IMR-90 (cell line): ENCODE data around the gene KRTAP9-2. TPM values are rescaled to one million over a fixed set of nuclear protein-coding genes. Genes with fewer than 3 reads are reported as not detected.

Experiments
- ATAC-seq: fragments of 200-7000 bp; cut with Tn5 transposase; 2 replicates; pipeline ENCODE4 v1.9.1; 2020; ENCODE audit warnings: low read depth, mild to moderate bottlenecking, moderate library complexity
- BruUV-seq: library from RNA; stranded (reverse); fragments of 400-500 nt; replicated peaks from 2 replicates; lab custom pipeline; 2021; lab: Mats Ljungman, UMichigan
- CTCF ChIA-PET: fragments of 300-600 bp; formaldehyde crosslinking; extraction: SDS; loops from one replicate; lab custom pipeline; 2021; ENCODE audit warnings: antibody characterized with exemption; lab: Yijun Ruan, JAX
- POLR2A ChIA-PET: fragments of 300-600 bp; sonication (Branson Sonifier 250); formaldehyde crosslinking; loops from one replicate; lab custom pipeline; 2022; ENCODE audit warnings: antibody characterized with exemption; ENCODE audit not compliant: unreplicated experiment; lab: Charles Lee
- DNase-seq: peaks from one replicate; pipeline ENCODE4 v3.0.0; 2013
- H2AFZ ChIP-seq: replicated peaks from 2 replicates; pipeline ENCODE3; 2013; ENCODE audit warnings: low read length, mild to moderate bottlenecking; ENCODE audit not compliant: poor library complexity
- H2AK5ac ChIP-seq: 2 replicates; pipeline ENCODE4 v1.6.1; 2013; ENCODE audit warnings: low read depth, low read length, inconsistent platforms
- H2AK9ac ChIP-seq: replicated peaks from 2 replicates; pipeline ENCODE3; 2013; ENCODE audit warnings: mild to moderate bottlenecking, low read depth, low read length, moderate library complexity; ENCODE audit not compliant: poor library complexity
- H2BK120ac ChIP-seq: 2 replicates; pipeline ENCODE4 v1.6.1; 2013; ENCODE audit warnings: low read depth, low read length, inconsistent platforms
- H2BK15ac ChIP-seq: 3 replicates; pipeline ENCODE4 v1.6.1; 2013; ENCODE audit warnings: low read depth, low read length, inconsistent platforms
- H2BK20ac ChIP-seq: 2 replicates; pipeline ENCODE4 v1.6.1; 2013; ENCODE audit warnings: low read depth, mild to moderate bottlenecking, inconsistent platforms, low read length, moderate library complexity
- H2BK5ac ChIP-seq: 2 replicates; pipeline ENCODE4 v1.6.1; 2013; ENCODE audit warnings: mild to moderate bottlenecking, low read depth, low read length, inconsistent platforms; ENCODE audit not compliant: poor library complexity, severe bottlenecking
- H3K14ac ChIP-seq: replicated peaks from 2 replicates; pipeline ENCODE4 v1.6.1; 2013; ENCODE audit warnings: low read depth, low read length, inconsistent platforms
- H3K18ac ChIP-seq: 2 replicates; pipeline ENCODE4 v1.6.1; 2013; ENCODE audit warnings: low read depth, low read length, control low read depth
- H3K23ac ChIP-seq: 2 replicates; pipeline ENCODE4 v1.6.1; 2013; ENCODE audit warnings: low read depth, low read length, inconsistent platforms
- H3K27ac ChIP-seq: 2 replicates; pipeline ENCODE4 v1.5.1; 2013; ENCODE audit warnings: mild to moderate bottlenecking, control low read depth, low read length; ENCODE audit not compliant: insufficient read depth
- H3K27me3 ChIP-seq: 2 replicates; pipeline ENCODE4 v1.6.1; 2013; ENCODE audit warnings: low read length; ENCODE audit not compliant: control insufficient read depth, insufficient read depth
- H3K36me3 ChIP-seq: 2 replicates; pipeline ENCODE4 v1.6.1; 2013; ENCODE audit warnings: low read length, mixed read lengths; ENCODE audit not compliant: control insufficient read depth, insufficient read depth
- H3K4ac ChIP-seq: 2 replicates; pipeline ENCODE4 v1.6.1; 2013; ENCODE audit warnings: low read depth, low read length, inconsistent platforms
- H3K4me1 ChIP-seq: 2 replicates; pipeline ENCODE4 v1.6.1; 2013; ENCODE audit warnings: low read length, mixed read lengths; ENCODE audit not compliant: control insufficient read depth, insufficient read depth
- H3K4me2 ChIP-seq: 2 replicates; pipeline ENCODE4 v1.6.1; 2013; ENCODE audit warnings: low read depth, mild to moderate bottlenecking, control low read depth, low read length, moderate library complexity
- H3K4me3 ChIP-seq: 2 replicates; pipeline ENCODE4 v1.5.1; 2013; ENCODE audit warnings: low read depth, mild to moderate bottlenecking, control low read depth, low read length, moderate library complexity; ENCODE audit not compliant: insufficient read depth
- H3K56ac ChIP-seq: 2 replicates; pipeline ENCODE4 v1.6.1; 2013; ENCODE audit warnings: low read length, inconsistent platforms; ENCODE audit not compliant: insufficient read depth; ENCODE audit errors: extremely low read depth
- H3K79me1 ChIP-seq, 2 experiments: 2 replicates each; pipeline ENCODE4 v1.6.1; 2013; ENCODE audit warnings: low read length in 2 of 2, inconsistent platforms in 1 of 2, low read depth in 1 of 2
- H3K9ac ChIP-seq: 2 replicates; pipeline ENCODE4 v1.6.1; 2013; ENCODE audit warnings: low read depth, low read length, control low read depth
- H3K9me1 ChIP-seq: 2 replicates; pipeline ENCODE4 v1.6.1; 2013; ENCODE audit warnings: low read length, inconsistent platforms; ENCODE audit not compliant: insufficient read depth
- H3K9me3 ChIP-seq: 2 replicates; pipeline ENCODE4 v1.6.1; 2013; ENCODE audit warnings: low read length; ENCODE audit not compliant: control insufficient read depth, insufficient read depth
- H4K20me1 ChIP-seq: 2 replicates; pipeline ENCODE4 v1.6.1; 2013; ENCODE audit warnings: low read length, inconsistent platforms; ENCODE audit not compliant: insufficient read depth
- H4K5ac ChIP-seq: 2 replicates; pipeline ENCODE4 v1.6.1; 2013; ENCODE audit warnings: mild to moderate bottlenecking, low read depth, low read length, control low read depth
- H4K8ac ChIP-seq, 2 experiments: 2 replicates each; pipeline ENCODE4 v1.6.1; 2013; ENCODE audit warnings: low read depth in 2 of 2, low read length in 2 of 2, control low read depth in 1 of 2, inconsistent platforms in 1 of 2
- H4K91ac ChIP-seq: 2 replicates; pipeline ENCODE4 v1.6.1; 2013; ENCODE audit warnings: low read depth, low read length, inconsistent platforms; ENCODE audit not compliant: insufficient read depth
- BHLHE40 ChIP-seq: fragments of 150-350 bp; IDR thresholded peaks from 2 replicates; pipeline ENCODE4 v1.6.1; 2016; ENCODE audit warnings: mild to moderate bottlenecking, low read depth, low read length
- CEBPB ChIP-seq: IDR thresholded peaks from 2 replicates; pipeline ENCODE4 v1.6.1; 2012; ENCODE audit warnings: low read depth, low read length, improper control_type of control experiment
- CHD1 ChIP-seq: IDR thresholded peaks from 2 replicates; pipeline ENCODE4 v1.6.1; 2012; ENCODE audit warnings: low read depth, low read length, improper control_type of control experiment
- ELK1 ChIP-seq: fragments of 150-350 bp; IDR thresholded peaks from 2 replicates; pipeline ENCODE4 v1.6.1; 2016; ENCODE audit warnings: low read depth, mild to moderate bottlenecking, low read length, moderate library complexity, borderline replicate concordance
- FOS ChIP-seq: fragments of 150-350 bp; IDR thresholded peaks from 2 replicates; pipeline ENCODE4 v1.6.1; 2016; ENCODE audit warnings: low read depth, low read length
- MAFK ChIP-seq: IDR thresholded peaks from 2 replicates; pipeline ENCODE4 v1.6.1; 2012; ENCODE audit warnings: low read depth, low read length, improper control_type of control experiment
- MXI1 ChIP-seq: IDR thresholded peaks from 2 replicates; pipeline ENCODE4 v1.6.1; 2012; ENCODE audit warnings: low read depth, mild to moderate bottlenecking, low read length, moderate library complexity, borderline replicate concordance
- NFE2L2 ChIP-seq: fragments of 150-350 bp; IDR thresholded peaks from 2 replicates; pipeline ENCODE4 v1.6.1; 2016; ENCODE audit warnings: low read depth, mild to moderate bottlenecking, low read length
- POLR2A ChIP-seq: IDR thresholded peaks from 2 replicates; pipeline ENCODE4 v1.6.1; 2012; ENCODE audit warnings: mild to moderate bottlenecking, low read depth, low read length
- RAD21 ChIP-seq: IDR thresholded peaks from 2 replicates; pipeline ENCODE4 v1.6.1; 2012; ENCODE audit warnings: low read length, improper control_type of control experiment
- RCOR1 ChIP-seq: IDR thresholded peaks from 2 replicates; pipeline ENCODE4 v1.6.1; 2012; ENCODE audit warnings: mild to moderate bottlenecking, low read length, improper control_type of control experiment; ENCODE audit not compliant: insufficient replicate concordance
- RFX5 ChIP-seq: IDR thresholded peaks from 2 replicates; pipeline ENCODE4 v1.8.0; 2012; ENCODE audit warnings: low read depth, mild to moderate bottlenecking, low read length, moderate library complexity
- SMC3 ChIP-seq: fragments of 150-350 bp; IDR thresholded peaks from 2 replicates; pipeline ENCODE4 v1.6.1; 2016; ENCODE audit warnings: low read depth, mild to moderate bottlenecking, antibody characterized with exemption, low read length, moderate library complexity
- USF2 ChIP-seq: fragments of 150-350 bp; IDR thresholded peaks from 2 replicates; pipeline ENCODE4 v1.6.1; 2017; ENCODE audit warnings: mild to moderate bottlenecking, antibody characterized with exemption, low read length, low read depth
- WGBS, 2 experiments: methylation state at CpG; one replicate each; pipeline versions ENCODE4 v1.1.5 to v1.1.7; 2013; ENCODE audit warnings: missing lambda C conversion rate in 2 of 2; ENCODE audit not compliant: insufficient read length in 1 of 2; ENCODE audit errors: extremely low coverage in 2 of 2; 5-methylcytosine and 5-hydroxymethylcytosine counted together
- dilution Hi-C: fragments of 300-500 bp; cut with HindIII; formaldehyde crosslinking; loops from one replicate; pipeline ENCODE4 v1.14.3; 2018; ENCODE audit warnings: low sequenced_read_pairs; ENCODE audit not compliant: unreplicated experiment
- in situ Hi-C: fragments of 300-500 bp; cut with MboI; formaldehyde crosslinking; loops from 3 replicates; pipeline ENCODE4 v1.14.3; 2019; ENCODE audit warnings: low sequenced_read_pairs, inconsistent platforms, mixed read lengths
- intact Hi-C: fragments of 100-400 bp; cut with micrococcal nuclease; formaldehyde crosslinking; loops from 2 replicates; pipeline ENCODE4 v1.10.0; 2022
- polyA plus RNA-seq, 3 experiments: library from polyadenylated mRNA; depleted of rRNA; stranded (reverse); fragments of >200 nt; gene quantifications; 2 replicates each; pipeline ENCODE4 v1.2.3, GENCODE V29; 2012; ENCODE audit warnings: low replicate concordance in 1 of 3
- total RNA-seq: library from RNA; depleted of rRNA; stranded (reverse); fragments of >200 nt; gene quantifications from 2 replicates; pipeline ENCODE4 v1.2.3, GENCODE V29; 2012

The KRTAP9-2 gene
- total and polyA plus RNA-seq, 2 of the 4 experiments (the other 2 are of a cell fraction): not detected

- Histone ChIP-seq H3K79me1 (no peaks in the 10 kb centered on the region), H2BK120ac (no peak within 1 kb of the TSS), H3K36me3 (no peaks in the 10 kb centered on the region), H3K27me3 (peaks cover 9% of the 10 kb centered on the region), H3K27ac (no peak within 1 kb of the TSS), H3K9me1 (no peaks in the 10 kb centered on the region), H3K9ac (no peak within 1 kb of the TSS), H3K18ac (no peak within 1 kb of the TSS), H3K56ac (no peak within 1 kb of the TSS), H3K23ac (no peak within 1 kb of the TSS), H4K91ac (0 out of 2 replicates have a peak within 1 kb of the TSS, but pooled peaks have one; percentile 7), H2AFZ (no peak within 1 kb of the TSS), H2BK15ac (peak within 1 kb of the TSS; percentile 2; the same call in 1 of the 3 replicates), H4K5ac (no peak within 1 kb of the TSS), H4K20me1 (no peaks in the 10 kb centered on the region), H2AK5ac (no peak within 1 kb of the TSS), H3K9me3 (no peaks in the 10 kb centered on the region), H3K14ac (no peak within 1 kb of the TSS), H3K4me2 (no peak within 1 kb of the TSS), H2BK20ac (no peak within 1 kb of the TSS; the same call in 1 of the 2 replicates), H3K4me3 (no peak within 1 kb of the TSS), H3K4ac (no peak within 1 kb of the TSS), H2BK5ac (no peak within 1 kb of the TSS), H2AK9ac (peak within 1 kb of the TSS; percentile 37), H4K8ac (no peak within 1 kb of the TSS), H3K4me1 (no peaks in the 10 kb centered on the region)
- ChIA-PET POLR2A (no interaction called here), CTCF (no interaction called here)
- dilution Hi-C loops: no loop called here
- TF ChIP-seq ELK1: no peak
- TF ChIP-seq RCOR1: no peak
- no peak for TF ChIP-seq SMC3
- TF ChIP-seq CEBPB: no peak
- no peak for TF ChIP-seq CHD1
- no peak for TF ChIP-seq BHLHE40
- TF ChIP-seq POLR2A: no peak
- no peak for TF ChIP-seq MAFK
- TF ChIP-seq RFX5: no peak
- TF ChIP-seq MXI1: no peak
- TF ChIP-seq RAD21: no peak
- TF ChIP-seq USF2: no peak
- no peak for TF ChIP-seq FOS
- TF ChIP-seq NFE2L2: no peak
- in situ Hi-C loops: no loop called here
- DNase-seq: no peak
- no TSS peak for BruUV-seq
- no CpG with 5 or more reads among the region's 2 CpGs for WGBS, 2 experiments
- intact Hi-C loops: loop anchor here (2.0 kb wide), 1 partner anchor 14 kb away; no protein-coding TSS in a partner anchor
- no peak for ATAC-seq
Measured at GRCh38 chr17:41265078-41265477, 38.6 kb downstream of the KRTAP9-2 start, which contains the start of gene KRTAP9-6. KRTAP9-6 (plus strand) TSS chr17:41265378; CDS start chr17:41265378, 0 bp downstream.
